ENCODE data around the gene ANO6. TPM values are rescaled to one million over a fixed set of nuclear protein-coding genes. Genes with fewer than 3 reads are reported as not detected.

Gene ANO6
- total RNA-seq, 1 experiment from 2014 or later, result 64.2 TPM

GRCh38 chr12:45276154-45276755, 60.4 kb downstream of the ANO6 start:
- DNase-seq (ENCODE audit: low read depth), result no peak

GRCh38 chr12:45278447-45278846, 62.6 kb downstream of the ANO6 start:
- no peak for DNase-seq (ENCODE audit: low read depth)

- no peak for DNase-seq (ENCODE audit: low read depth)
Measured at GRCh38 chr12:45279931-45280830, 64.3 kb downstream of the ANO6 start.

GRCh38 chr12:45281994-45282393, 66.1 kb downstream of the ANO6 start:
- no peak for DNase-seq (ENCODE audit: low read depth)

- no peak for DNase-seq (ENCODE audit: low read depth)
Measured at GRCh38 chr12:45282411-45282810, 66.5 kb downstream of the ANO6 start.

GRCh38 chr12:45284096-45284901, 68.4 kb downstream of the ANO6 start:
- DNase-seq (ENCODE audit: low read depth), result peak; percentile 87

GRCh38 chr12:45285717-45286116, 69.8 kb downstream of the ANO6 start:
- peak; percentile 21 for DNase-seq (ENCODE audit: low read depth)

- no peak for DNase-seq (ENCODE audit: low read depth)
Measured at GRCh38 chr12:45286621-45287020, 70.7 kb downstream of the ANO6 start.

- DNase-seq (ENCODE audit: low read depth), result no peak
Measured at GRCh38 chr12:45289245-45290215, 73.6 kb downstream of the ANO6 start.

- peak; percentile 70 for DNase-seq (ENCODE audit: low read depth)
Measured at GRCh38 chr12:45290216-45290605, 74.3 kb downstream of the ANO6 start.

GRCh38 chr12:45291518-45291917, 75.6 kb downstream of the ANO6 start:
- DNase-seq (ENCODE audit: low read depth), result no peak

GRCh38 chr12:45292486-45293195, 76.7 kb downstream of the ANO6 start:
- no peak for DNase-seq (ENCODE audit: low read depth)

- DNase-seq (ENCODE audit: low read depth), result no peak
Measured at GRCh38 chr12:45294906-45295305, 79.0 kb downstream of the ANO6 start.

GRCh38 chr12:45296046-45296586, 80.2 kb downstream of the ANO6 start:
- no peak for DNase-seq (ENCODE audit: low read depth)

GRCh38 chr12:45298047-45298446, 82.2 kb downstream of the ANO6 start:
- no peak for DNase-seq (ENCODE audit: low read depth)

- DNase-seq (ENCODE audit: low read depth), result peak; percentile 75
Measured at GRCh38 chr12:45298721-45299692, 83.1 kb downstream of the ANO6 start.

GRCh38 chr12:45302621-45303369, 86.9 kb downstream of the ANO6 start:
- DNase-seq (ENCODE audit: low read depth), result no peak

GRCh38 chr12:45303945-45304344, 88.0 kb downstream of the ANO6 start:
- no peak for DNase-seq (ENCODE audit: low read depth)

All from M059J (cell line).